Suprapubic skin (tissue), 3 donors: ENCODE data around the gene SCN2B.

Experiments
- CTCF ChIP-seq, 2 donors: fragments of 200-600 bp in 1 of 2; fragments of 450-650 bp in 1 of 2; sonication (generic) in 1 of 2; IDR thresholded peaks; one replicate each; pipeline ENCODE4 v1.5.1; 2016 to 2019; ENCODE audit warnings: antibody characterized with exemption in 2 of 2, mild to moderate bottlenecking in 1 of 2, moderate library complexity in 1 of 2
- EP300 ChIP-seq: sonication (generic); formaldehyde crosslinking; IDR thresholded peaks from one replicate; pipeline ENCODE4 v1.6.1; 2017; ENCODE audit warnings: antibody characterized with exemption
- POLR2A ChIP-seq, 2 donors: fragments of 450-650 bp; IDR thresholded peaks; one replicate each; pipeline ENCODE4 v1.6.1; 2017; ENCODE audit warnings: antibody characterized with exemption in 2 of 2, mild to moderate bottlenecking in 2 of 2, moderate library complexity in 2 of 2

GRCh38 chr11:118154641-118155040 lies 21.8 kb downstream of the SCN2B start:
- TF ChIP-seq CTCF (IDR thresholded peaks at IDR 0.05) (no peak), POLR2A (IDR thresholded peaks at IDR 0.05) (no peak), EP300 (no peak)
